ENCODE measurements around the gene CBFA2T3.

Gene CBFA2T3

GRCh38 chr16:89024546-89025060, 47.6 kb upstream of the CBFA2T3 start:
- Histone ChIP-seq H4K20me1 (ENCODE audit: insufficient read depth, low read length) (no peaks in the 10 kb centered on the region), H2AFZ (ENCODE audit: low read depth, low read length) (no peak overlapping the region), H3K27me3 (ENCODE audit: insufficient read depth, low read length, poor library complexity) (no peaks in the 10 kb centered on the region), H3K9me3 (ENCODE audit: insufficient read depth, low read length, severe bottlenecking) (peaks cover 16% of the 10 kb centered on the region), H3K36me3 (ENCODE audit: insufficient read depth, low read length) (no peaks in the 10 kb centered on the region), H3K9ac (ENCODE audit: low read depth, low read length) (no peak overlapping the region), H3K4me2 (ENCODE audit: insufficient read depth, low read length) (no peak overlapping the region), H3K4me3 (ENCODE audit: low read depth in 1 of 2, low read length in 2 of 2) (no peak overlapping the region), H3K79me2 (ENCODE audit: insufficient read depth, low read length) (no peaks in the 10 kb centered on the region), H3K27ac (ENCODE audit: low read length) (no peak overlapping the region), H3K4me1 (ENCODE audit: insufficient read depth, low read length) (no peaks in the 10 kb centered on the region)
- no peak for DNase-seq
- no peak for ATAC-seq (ENCODE audit: insufficient read depth, low read depth)
- TF ChIP-seq, protein P1, sequence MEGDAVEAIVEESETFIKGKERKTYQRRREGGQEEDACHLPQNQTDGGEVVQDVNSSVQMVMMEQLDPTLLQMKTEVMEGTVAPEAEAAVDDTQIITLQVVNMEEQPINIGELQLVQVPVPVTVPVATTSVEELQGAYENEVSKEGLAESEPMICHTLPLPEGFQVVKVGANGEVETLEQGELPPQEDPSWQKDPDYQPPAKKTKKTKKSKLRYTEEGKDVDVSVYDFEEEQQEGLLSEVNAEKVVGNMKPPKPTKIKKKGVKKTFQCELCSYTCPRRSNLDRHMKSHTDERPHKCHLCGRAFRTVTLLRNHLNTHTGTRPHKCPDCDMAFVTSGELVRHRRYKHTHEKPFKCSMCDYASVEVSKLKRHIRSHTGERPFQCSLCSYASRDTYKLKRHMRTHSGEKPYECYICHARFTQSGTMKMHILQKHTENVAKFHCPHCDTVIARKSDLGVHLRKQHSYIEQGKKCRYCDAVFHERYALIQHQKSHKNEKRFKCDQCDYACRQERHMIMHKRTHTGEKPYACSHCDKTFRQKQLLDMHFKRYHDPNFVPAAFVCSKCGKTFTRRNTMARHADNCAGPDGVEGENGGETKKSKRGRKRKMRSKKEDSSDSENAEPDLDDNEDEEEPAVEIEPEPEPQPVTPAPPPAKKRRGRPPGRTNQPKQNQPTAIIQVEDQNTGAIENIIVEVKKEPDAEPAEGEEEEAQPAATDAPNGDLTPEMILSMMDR (IDR thresholded peaks at IDR 0.05; ENCODE audit: borderline replicate concordance, extremely low read depth, low read length, poor library complexity, severe bottlenecking) = no peak
- no peak for TF ChIP-seq EZH2 (IDR thresholded peaks at IDR 0.05; ENCODE audit: borderline replicate concordance, low read depth, low read length, severe bottlenecking)

DNA sequence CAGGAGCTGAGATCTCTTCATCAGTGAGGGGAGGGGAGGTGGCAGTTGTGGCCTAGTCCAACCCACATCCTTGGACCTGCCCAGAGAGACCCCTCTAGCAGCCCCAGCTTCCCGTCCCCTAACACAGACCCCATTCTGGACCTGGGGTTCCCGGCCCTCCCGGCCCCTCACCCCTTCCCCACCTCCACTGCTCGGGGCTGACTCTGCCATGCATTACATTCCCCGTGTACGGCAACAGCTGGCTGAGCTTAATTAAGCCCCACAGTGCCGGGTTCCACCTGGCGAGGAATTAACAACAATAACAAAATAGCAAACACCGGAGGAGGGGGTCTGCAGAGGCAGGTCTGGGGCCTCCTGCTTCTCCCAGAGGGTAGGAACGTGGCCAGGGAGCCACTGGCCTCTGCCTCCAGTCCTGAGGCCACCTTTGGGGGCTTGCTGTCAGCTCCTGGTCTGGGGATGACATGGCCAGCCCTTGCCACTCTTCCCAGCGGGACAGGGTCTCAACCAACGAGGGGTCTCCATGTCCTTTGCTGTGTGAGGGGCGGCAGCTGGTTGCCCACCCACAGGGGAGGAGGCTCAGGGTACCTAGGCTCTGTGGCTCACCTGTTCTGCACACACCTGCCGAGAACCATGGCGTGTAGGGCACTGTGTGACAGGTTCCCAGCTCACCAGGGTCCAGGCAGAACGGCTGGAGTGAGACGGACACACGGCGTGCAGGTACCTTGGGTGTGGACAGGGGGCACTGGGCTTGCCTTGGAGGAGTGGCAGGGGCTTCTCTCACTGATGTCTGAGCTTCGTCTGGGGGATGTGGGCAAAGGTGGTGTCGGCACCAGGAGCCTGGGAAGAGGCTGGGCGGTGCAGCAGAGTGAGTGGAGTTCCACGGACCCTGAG, 46.9 kb upstream of the CBFA2T3 start:
- no peak for DNase-seq
- no peaks in the 10 kb centered on the region for H3K36me3 ChIP-seq (ENCODE audit: insufficient read depth, low read length)
- no peak for ATAC-seq (ENCODE audit: insufficient read depth, low read depth)
- H3K4me1 ChIP-seq (ENCODE audit: insufficient read depth, low read length) = no peaks in the 10 kb centered on the region
- H3K79me2 ChIP-seq (ENCODE audit: insufficient read depth, low read length) = no peaks in the 10 kb centered on the region
- H3K9me3 ChIP-seq (ENCODE audit: insufficient read depth, low read length, severe bottlenecking) = peaks cover 16% of the 10 kb centered on the region
- no peak overlapping the region for H3K4me2 ChIP-seq (ENCODE audit: insufficient read depth, low read length)
- H3K4me3 ChIP-seq (ENCODE audit: low read depth in 1 of 2, low read length in 2 of 2) = no peak overlapping the region
- H4K20me1 ChIP-seq (ENCODE audit: insufficient read depth, low read length) = no peaks in the 10 kb centered on the region
- H2AFZ ChIP-seq (ENCODE audit: low read depth, low read length) = no peak overlapping the region
- no peak overlapping the region for H3K9ac ChIP-seq (ENCODE audit: low read depth, low read length)
- H3K27ac ChIP-seq (ENCODE audit: low read length) = no peak overlapping the region
- H3K27me3 ChIP-seq (ENCODE audit: insufficient read depth, low read length, poor library complexity) = no peaks in the 10 kb centered on the region
- TF ChIP-seq, protein P1 (IDR thresholded peaks at IDR 0.05; ENCODE audit: borderline replicate concordance, extremely low read depth, low read length, poor library complexity, severe bottlenecking) = no peak
- TF ChIP-seq EZH2 (IDR thresholded peaks at IDR 0.05; ENCODE audit: borderline replicate concordance, low read depth, low read length, severe bottlenecking) = no peak

GRCh38 chr16:89023151-89023551, 46.1 kb upstream of the CBFA2T3 start:
- no peak for DNase-seq
- Histone ChIP-seq H3K4me1 (ENCODE audit: insufficient read depth, low read length) (no peaks in the 10 kb centered on the region), H3K79me2 (ENCODE audit: insufficient read depth, low read length) (no peaks in the 10 kb centered on the region), H4K20me1 (ENCODE audit: insufficient read depth, low read length) (no peaks in the 10 kb centered on the region), H3K4me3 (ENCODE audit: low read depth in 1 of 2, low read length in 2 of 2) (no peak overlapping the region), H3K4me2 (ENCODE audit: insufficient read depth, low read length) (no peak overlapping the region), H3K27me3 (ENCODE audit: insufficient read depth, low read length, poor library complexity) (no peaks in the 10 kb centered on the region), H2AFZ (ENCODE audit: low read depth, low read length) (no peak overlapping the region), H3K36me3 (ENCODE audit: insufficient read depth, low read length) (no peaks in the 10 kb centered on the region), H3K9me3 (ENCODE audit: insufficient read depth, low read length, severe bottlenecking) (peaks cover 16% of the 10 kb centered on the region), H3K9ac (ENCODE audit: low read depth, low read length) (no peak overlapping the region), H3K27ac (ENCODE audit: low read length) (no peak overlapping the region)
- no peak for ATAC-seq (ENCODE audit: insufficient read depth, low read depth)
- no peak for TF ChIP-seq EZH2 (IDR thresholded peaks at IDR 0.05; ENCODE audit: borderline replicate concordance, low read depth, low read length, severe bottlenecking)
- TF ChIP-seq, protein P1 (IDR thresholded peaks at IDR 0.05; ENCODE audit: borderline replicate concordance, extremely low read depth, low read length, poor library complexity, severe bottlenecking) = no peak

Measured in DND-41 (cell line).